Loucy (cell line): ENCODE data around the gene TMEM269.

Experiments
- EZH2phosphoT487 ChIP-seq: fragments of 200-600 bp; IDR thresholded peaks from 2 replicates; pipeline ENCODE4 v1.6.1; 2018; ENCODE audit warnings: antibody characterized with exemption, mild to moderate bottlenecking, moderate library complexity, borderline replicate concordance
- TF ChIP-seq, protein P1 (sequence below): fragments of 200-600 bp; sonication (generic); conservative IDR thresholded peaks from 2 replicates; pipeline ENCODE4 v1.5.1; 2014; ENCODE audit warnings: mild to moderate bottlenecking, antibody characterized with exemption, low read length

DNA sequence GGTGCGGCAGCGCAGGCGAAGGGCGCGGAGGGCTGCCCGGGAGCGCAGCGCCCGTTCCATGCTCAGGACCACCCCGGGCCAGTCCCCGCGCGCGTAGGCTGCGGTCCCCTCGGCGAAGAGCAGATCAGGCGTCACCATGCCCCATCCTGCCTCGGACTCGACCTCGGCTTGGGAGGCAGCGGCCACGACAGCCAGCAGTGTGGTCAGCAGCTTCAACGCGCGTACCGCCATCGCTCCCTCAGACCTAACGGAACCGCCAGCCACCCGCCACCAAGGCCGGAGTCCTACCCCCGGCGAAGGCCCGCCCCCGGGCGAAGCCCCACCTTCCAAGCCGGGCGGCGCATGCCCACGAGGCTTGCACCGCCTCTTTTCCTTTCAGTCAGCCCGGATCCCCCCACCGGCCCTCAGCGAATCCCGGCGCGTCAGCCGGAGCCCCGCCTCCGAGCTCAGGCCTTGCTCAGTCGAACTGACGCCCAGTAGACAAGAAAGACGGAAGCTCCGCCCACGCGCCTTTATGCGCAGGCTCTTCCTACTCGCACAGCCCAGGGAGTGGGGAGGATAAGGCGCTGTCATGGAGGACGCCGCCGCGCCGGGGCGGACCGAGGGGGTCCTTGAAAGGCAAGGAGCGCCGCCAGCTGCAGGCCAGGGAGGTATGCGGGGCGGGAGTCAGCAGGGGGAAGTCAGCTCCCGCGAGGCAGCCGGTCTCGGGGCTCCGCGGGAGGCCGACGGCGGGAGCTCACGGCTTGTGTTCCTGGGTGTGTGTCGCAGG, 17.9 kb upstream of the TMEM269 start, which contains the start of the genes C1orf50 and P3H1:
- TF ChIP-seq, protein P1, sequence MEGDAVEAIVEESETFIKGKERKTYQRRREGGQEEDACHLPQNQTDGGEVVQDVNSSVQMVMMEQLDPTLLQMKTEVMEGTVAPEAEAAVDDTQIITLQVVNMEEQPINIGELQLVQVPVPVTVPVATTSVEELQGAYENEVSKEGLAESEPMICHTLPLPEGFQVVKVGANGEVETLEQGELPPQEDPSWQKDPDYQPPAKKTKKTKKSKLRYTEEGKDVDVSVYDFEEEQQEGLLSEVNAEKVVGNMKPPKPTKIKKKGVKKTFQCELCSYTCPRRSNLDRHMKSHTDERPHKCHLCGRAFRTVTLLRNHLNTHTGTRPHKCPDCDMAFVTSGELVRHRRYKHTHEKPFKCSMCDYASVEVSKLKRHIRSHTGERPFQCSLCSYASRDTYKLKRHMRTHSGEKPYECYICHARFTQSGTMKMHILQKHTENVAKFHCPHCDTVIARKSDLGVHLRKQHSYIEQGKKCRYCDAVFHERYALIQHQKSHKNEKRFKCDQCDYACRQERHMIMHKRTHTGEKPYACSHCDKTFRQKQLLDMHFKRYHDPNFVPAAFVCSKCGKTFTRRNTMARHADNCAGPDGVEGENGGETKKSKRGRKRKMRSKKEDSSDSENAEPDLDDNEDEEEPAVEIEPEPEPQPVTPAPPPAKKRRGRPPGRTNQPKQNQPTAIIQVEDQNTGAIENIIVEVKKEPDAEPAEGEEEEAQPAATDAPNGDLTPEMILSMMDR, result no peak
- no peak for TF ChIP-seq EZH2phosphoT487
